Neural progenitor cell (in vitro differentiated cells): ENCODE results near the gene TMEM229A.

Experiments
- EZH2 ChIP-seq: fragments of 200-600 bp; sonication (generic); IDR thresholded peaks from 2 replicates; pipeline ENCODE4 v1.6.1; 2017; ENCODE audit warnings: antibody characterized with exemption, mild to moderate bottlenecking, moderate library complexity
- TF ChIP-seq, protein P1 (sequence below): fragments of 200-600 bp; sonication (generic); IDR thresholded peaks from 2 replicates; pipeline ENCODE4 v1.5.1; 2017; ENCODE audit warnings: antibody characterized with exemption, mild to moderate bottlenecking

DNA sequence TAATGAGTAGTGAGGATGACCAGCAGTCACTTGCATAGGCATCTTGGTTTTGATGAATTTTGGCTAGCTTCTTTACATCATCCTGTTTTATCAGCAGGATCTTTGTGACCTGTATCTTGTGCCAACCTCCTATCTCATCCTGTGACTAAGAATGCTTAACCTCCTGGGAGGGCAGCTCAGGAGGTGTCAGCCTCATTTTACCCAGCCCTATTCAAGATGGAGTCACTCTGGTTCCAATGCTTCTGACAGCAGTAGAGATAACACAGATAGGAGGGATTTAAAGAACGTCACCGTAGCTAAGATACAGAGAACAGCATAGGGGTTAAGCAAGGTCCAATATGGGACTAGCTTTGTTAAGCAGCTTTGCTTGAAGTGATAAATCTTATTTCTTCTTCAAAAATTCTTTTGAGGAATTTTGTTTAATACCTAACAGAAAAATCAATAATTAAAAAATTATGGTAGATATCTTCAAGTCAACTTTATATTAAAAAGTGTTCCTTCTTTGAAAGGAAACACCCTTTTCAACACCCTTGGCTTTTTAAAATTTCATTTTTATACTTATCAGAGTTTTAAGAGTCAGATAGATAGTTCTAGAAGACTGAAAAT is 39.9 kb downstream of the TMEM229A start:
- TF ChIP-seq, protein P1, sequence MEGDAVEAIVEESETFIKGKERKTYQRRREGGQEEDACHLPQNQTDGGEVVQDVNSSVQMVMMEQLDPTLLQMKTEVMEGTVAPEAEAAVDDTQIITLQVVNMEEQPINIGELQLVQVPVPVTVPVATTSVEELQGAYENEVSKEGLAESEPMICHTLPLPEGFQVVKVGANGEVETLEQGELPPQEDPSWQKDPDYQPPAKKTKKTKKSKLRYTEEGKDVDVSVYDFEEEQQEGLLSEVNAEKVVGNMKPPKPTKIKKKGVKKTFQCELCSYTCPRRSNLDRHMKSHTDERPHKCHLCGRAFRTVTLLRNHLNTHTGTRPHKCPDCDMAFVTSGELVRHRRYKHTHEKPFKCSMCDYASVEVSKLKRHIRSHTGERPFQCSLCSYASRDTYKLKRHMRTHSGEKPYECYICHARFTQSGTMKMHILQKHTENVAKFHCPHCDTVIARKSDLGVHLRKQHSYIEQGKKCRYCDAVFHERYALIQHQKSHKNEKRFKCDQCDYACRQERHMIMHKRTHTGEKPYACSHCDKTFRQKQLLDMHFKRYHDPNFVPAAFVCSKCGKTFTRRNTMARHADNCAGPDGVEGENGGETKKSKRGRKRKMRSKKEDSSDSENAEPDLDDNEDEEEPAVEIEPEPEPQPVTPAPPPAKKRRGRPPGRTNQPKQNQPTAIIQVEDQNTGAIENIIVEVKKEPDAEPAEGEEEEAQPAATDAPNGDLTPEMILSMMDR, result no peak
- TF ChIP-seq EZH2, result no peak
